Mucosa of descending colon (tissue), 3 donors: ENCODE measurements around the gene QSER1. TPM values are rescaled to one million over a fixed set of nuclear protein-coding genes. Genes with fewer than 3 reads are reported as not detected.

Experiments
- ATAC-seq: fragments of 200-7000 bp; cut with Tn5 transposase; one replicate; pipeline ENCODE4 v1.9.1; 2020; ENCODE audit warnings: mild to moderate bottlenecking, moderate library complexity
- DNase-seq, 3 donors: peaks; one replicate each; pipeline ENCODE4 v3.0.0-alpha.2; 2020
- H3K36me3 ChIP-seq: fragments of 200-600 bp; one replicate; pipeline ENCODE4 v1.8.0; 2021; ENCODE audit warnings: low read depth, mild to moderate bottlenecking
- H3K4me1 ChIP-seq: fragments of 200-600 bp; one replicate; pipeline ENCODE4 v1.8.0; 2021; ENCODE audit warnings: low read depth, mild to moderate bottlenecking
- H3K4me3 ChIP-seq: fragments of 200-600 bp; one replicate; pipeline ENCODE4 v1.8.0; 2021; ENCODE audit warnings: mild to moderate bottlenecking
- H3K9me3 ChIP-seq: fragments of 200-600 bp; one replicate; pipeline ENCODE4 v1.8.0; 2021; ENCODE audit warnings: mild to moderate bottlenecking
- intact Hi-C, 2 donors: fragments of 100-400 bp; cut with DNase I in 1 of 2; cut with micrococcal nuclease in 1 of 2; formaldehyde crosslinking; loops; one replicate each; pipeline versions ENCODE4 v1.11.0 to v1.11.1; 2022; cut with DNase I, micrococcal nuclease
- total RNA-seq, 3 donors: library from RNA; stranded (reverse); fragmentation: NEBNext Ultra II Directional in 2 of 3; extraction: Animal tissue kit (Norgen Biotek cat#: 25700) in 2 of 3; gene quantifications; one replicate each; pipeline versions ENCODE4 v1.2.1 to v1.2.4, GENCODE V29; 2021 to 2023
- TF ChIP-seq, protein P1 (sequence below): fragments of 200-600 bp; IDR thresholded peaks from one replicate; pipeline ENCODE4 v1.8.0; 2022; ENCODE audit warnings: antibody characterized with exemption, mild to moderate bottlenecking
- donor health status: DM: no; HTN: no; CAD: no; lungs with moderate emphysema.
- donor health status: DM: no; HTN: no; CAD: no.
- donor health status: DM: no; HTN: yes; CAD: no.

Gene QSER1
- total RNA-seq, 3 donors from 2014 or later, result 20.3 to 30.1 (median 25.9) TPM

DNA sequence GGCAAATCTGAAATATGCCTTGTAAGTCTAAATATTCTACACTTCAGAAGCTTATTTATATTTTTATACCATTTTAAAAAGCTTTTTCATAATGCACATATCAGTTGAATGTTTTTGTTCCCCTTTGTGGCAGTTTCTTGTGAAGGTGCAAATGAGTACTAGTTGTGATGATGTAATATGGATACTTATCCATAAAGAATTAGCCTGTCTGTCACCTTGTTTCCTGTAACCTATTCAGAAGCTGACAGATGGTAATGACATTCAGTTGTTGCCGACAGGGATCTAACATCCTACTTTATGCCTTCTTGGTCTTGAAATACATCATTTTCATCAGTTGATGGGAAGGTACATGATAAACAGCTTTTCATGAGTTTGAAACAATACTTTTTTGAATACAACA, 2.9 kb downstream of the QSER1 start:
- intact Hi-C loops, result no loop called here
- no peak overlapping the region for H3K4me3 ChIP-seq
- H3K9me3 ChIP-seq, result no peaks in the 10 kb centered on the region
- no peak for DNase-seq
- TF ChIP-seq, protein P1, sequence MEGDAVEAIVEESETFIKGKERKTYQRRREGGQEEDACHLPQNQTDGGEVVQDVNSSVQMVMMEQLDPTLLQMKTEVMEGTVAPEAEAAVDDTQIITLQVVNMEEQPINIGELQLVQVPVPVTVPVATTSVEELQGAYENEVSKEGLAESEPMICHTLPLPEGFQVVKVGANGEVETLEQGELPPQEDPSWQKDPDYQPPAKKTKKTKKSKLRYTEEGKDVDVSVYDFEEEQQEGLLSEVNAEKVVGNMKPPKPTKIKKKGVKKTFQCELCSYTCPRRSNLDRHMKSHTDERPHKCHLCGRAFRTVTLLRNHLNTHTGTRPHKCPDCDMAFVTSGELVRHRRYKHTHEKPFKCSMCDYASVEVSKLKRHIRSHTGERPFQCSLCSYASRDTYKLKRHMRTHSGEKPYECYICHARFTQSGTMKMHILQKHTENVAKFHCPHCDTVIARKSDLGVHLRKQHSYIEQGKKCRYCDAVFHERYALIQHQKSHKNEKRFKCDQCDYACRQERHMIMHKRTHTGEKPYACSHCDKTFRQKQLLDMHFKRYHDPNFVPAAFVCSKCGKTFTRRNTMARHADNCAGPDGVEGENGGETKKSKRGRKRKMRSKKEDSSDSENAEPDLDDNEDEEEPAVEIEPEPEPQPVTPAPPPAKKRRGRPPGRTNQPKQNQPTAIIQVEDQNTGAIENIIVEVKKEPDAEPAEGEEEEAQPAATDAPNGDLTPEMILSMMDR, result no peak
- no peak for ATAC-seq
- H3K4me1 ChIP-seq, result peaks cover 4% of the 10 kb centered on the region
- no peaks in the 10 kb centered on the region for H3K36me3 ChIP-seq

DNA sequence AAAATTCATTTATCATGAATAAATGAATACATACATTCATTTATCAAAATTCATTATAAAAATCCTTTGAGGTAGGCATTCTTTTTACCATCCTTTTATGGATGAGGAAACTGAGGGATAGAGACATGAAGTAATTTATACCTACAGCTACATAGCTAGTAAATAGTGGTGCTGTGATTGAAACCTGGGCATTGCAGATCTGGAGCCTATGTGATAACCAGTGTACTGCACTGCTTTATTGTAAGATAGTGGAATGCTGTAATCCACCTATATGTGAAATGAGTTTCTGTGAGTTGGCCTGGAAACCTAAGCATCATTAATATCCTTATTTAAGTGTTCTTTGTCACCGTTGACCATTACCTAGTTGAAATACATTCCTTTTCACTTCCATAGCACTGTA, 4.5 kb downstream of the QSER1 start:
- DNase-seq, result no peak

DNA sequence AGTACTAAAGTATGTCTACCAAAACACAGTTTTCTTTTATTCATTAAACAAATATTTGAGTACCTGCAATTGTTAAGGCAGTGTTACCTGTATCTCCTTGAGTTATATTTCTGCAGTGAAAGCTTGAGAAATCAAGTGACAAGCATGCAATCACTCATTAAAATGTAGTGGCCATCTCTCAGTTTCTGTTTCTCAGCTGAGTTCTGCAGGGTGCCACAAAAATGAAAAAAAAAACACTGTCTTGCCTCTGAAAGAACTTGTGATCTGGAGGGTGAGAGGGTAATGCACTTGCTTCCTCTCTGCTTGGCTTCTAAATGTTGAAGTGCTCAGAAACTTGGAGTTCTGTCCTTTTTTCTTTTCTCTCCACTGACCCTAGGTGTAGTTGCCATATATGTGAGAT, 6.8 kb downstream of the QSER1 start:
- TF ChIP-seq, protein P1, result no peak
- Histone ChIP-seq H3K36me3 (no peaks in the 10 kb centered on the region), H3K4me1 (no peaks in the 10 kb centered on the region), H3K4me3 (no peak overlapping the region), H3K9me3 (no peaks in the 10 kb centered on the region)
- ATAC-seq (no peak), DNase-seq (no peak)
- intact Hi-C loops, result no loop called here

More for the DNA sequence above, 4.5 kb downstream of the QSER1 start:
- H3K9me3 ChIP-seq, result no peaks in the 10 kb centered on the region
- intact Hi-C loops, result no loop called here
- ATAC-seq, result no peak
- no peaks in the 10 kb centered on the region for H3K36me3 ChIP-seq
- no peaks in the 10 kb centered on the region for H3K4me1 ChIP-seq
- TF ChIP-seq, protein P1, result no peak
- H3K4me3 ChIP-seq, result no peak overlapping the region

DNA sequence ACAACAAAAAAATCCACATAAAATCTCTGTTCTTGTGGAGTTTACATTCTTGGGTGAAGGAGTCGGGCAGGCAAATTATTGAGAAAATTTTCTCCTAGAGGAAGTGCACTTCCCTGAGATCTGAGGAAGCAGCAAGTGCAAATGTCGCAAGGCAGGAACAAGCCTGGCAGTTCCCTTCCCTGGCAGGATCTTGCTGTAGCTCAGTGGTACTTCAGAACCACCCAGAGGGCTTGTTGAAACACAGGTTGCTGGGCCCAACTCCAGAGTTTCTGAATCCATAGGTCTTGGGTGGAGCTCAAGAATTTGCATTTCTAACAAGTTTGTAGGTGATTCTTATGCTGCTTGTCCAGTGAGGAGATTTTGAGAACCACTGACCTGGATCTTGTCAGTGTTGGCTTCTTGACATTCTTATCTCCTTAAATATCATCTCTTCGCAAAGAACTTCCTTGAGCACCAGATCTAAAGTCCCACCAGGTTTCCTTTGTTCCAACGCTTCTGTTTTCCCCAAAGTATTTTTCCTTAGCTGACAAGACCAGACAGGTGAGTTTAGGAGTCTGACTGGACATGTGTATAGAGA, 9.6 kb downstream of the QSER1 start:
- no peak overlapping the region for H3K4me3 ChIP-seq
- ATAC-seq (no peak), DNase-seq (no peak)
- TF ChIP-seq, protein P1, result no peak
- H3K36me3 ChIP-seq, result no peaks in the 10 kb centered on the region
- intact Hi-C loops, result no loop called here
- H3K9me3 ChIP-seq, result no peaks in the 10 kb centered on the region
- no peaks in the 10 kb centered on the region for H3K4me1 ChIP-seq

DNA sequence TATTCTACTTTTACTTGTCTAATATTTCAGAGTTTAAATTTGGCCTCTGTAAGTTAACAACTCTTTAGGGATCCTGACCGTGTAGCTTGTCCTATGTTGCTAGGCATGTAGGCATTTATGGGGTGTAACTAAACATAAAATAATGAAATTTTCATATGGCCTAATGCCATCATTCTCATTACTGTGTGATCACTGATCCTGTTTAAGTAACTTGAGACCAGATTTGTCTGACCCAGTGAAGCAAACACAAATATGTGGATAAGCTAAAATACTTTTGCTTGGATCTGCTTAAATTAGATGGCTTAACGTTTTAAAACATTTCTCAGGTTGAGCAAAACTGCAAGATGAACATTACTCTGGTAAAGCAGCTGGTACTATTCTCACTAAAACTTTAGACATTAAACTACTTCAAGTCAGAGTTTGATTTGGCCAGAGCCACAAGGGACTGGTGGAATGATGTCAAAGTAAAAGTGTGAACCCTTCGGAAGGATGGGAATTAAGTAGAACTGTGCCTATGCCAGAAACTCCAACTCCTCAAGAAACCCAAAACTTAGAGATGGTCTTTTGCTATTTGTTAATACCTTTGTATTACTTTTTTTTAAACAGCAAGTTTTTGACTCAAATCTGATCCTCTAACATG, 12.5 kb downstream of the QSER1 start:
- no peak for ATAC-seq
- H3K4me3 ChIP-seq, result no peak overlapping the region
- no peaks in the 10 kb centered on the region for H3K4me1 ChIP-seq
- no peak for DNase-seq
- intact Hi-C loops, result no loop called here
- no peaks in the 10 kb centered on the region for H3K9me3 ChIP-seq
- no peaks in the 10 kb centered on the region for H3K36me3 ChIP-seq
- TF ChIP-seq, protein P1, result no peak
